CD14-positive monocyte (primary cell): ENCODE data around the gene THSD4. TPM values are rescaled to one million over a fixed set of nuclear protein-coding genes. Genes with fewer than 3 reads are reported as not detected.

Experiments
- DNase-seq, 3 donors: peaks; one replicate each; pipeline ENCODE4 v3.0.0-alpha.2; 2011 to 2022
- H2AFZ ChIP-seq: 2 replicates; pipeline ENCODE4 v1.6.0; 2012; ENCODE audit warnings: mild to moderate bottlenecking, low read depth, low read length, inconsistent platforms; ENCODE audit not compliant: insufficient read depth, poor library complexity, severe bottlenecking
- H3K27ac ChIP-seq, 2 donors: 1 replicate in 1 of 2; 2 replicates in 1 of 2; pipeline ENCODE4 v1.5.1; 2012 to 2013; ENCODE audit warnings: low read length in 2 of 2, control low read depth in 1 of 2, inconsistent platforms in 1 of 2, low read depth in 1 of 2, mild to moderate bottlenecking in 1 of 2
- H3K27me3 ChIP-seq, 2 donors: one replicate each; pipeline versions ENCODE4 v1.6.0 to v1.6.1; 2011 to 2013; ENCODE audit warnings: low read length in 2 of 2; ENCODE audit not compliant: control insufficient read depth in 2 of 2, insufficient read depth in 2 of 2
- H3K36me3 ChIP-seq, 2 donors: replicated peaks in 1 of 2; 1 replicate in 1 of 2; 2 replicates in 1 of 2; pipeline versions ENCODE4 v1.5.1 to v1.6.1; 2012 to 2013; ENCODE audit warnings: low read length in 2 of 2, control low read depth in 1 of 2, inconsistent platforms in 1 of 2, mild to moderate bottlenecking in 1 of 2; ENCODE audit not compliant: insufficient read depth in 2 of 2, control insufficient read depth in 1 of 2
- H3K4me1 ChIP-seq, 2 donors: 1 replicate in 1 of 2; 2 replicates in 1 of 2; pipeline versions ENCODE4 v1.5.1 to v1.6.1; 2012 to 2013; ENCODE audit warnings: low read length in 2 of 2, control low read depth in 1 of 2, inconsistent platforms in 1 of 2, mild to moderate bottlenecking in 1 of 2, moderate library complexity in 1 of 2; ENCODE audit not compliant: insufficient read depth in 2 of 2, control insufficient read depth in 1 of 2
- H3K4me2 ChIP-seq: replicated peaks from 2 replicates; pipeline ENCODE3; 2012; ENCODE audit warnings: low read length, moderate library complexity, mild to moderate bottlenecking; ENCODE audit not compliant: poor library complexity, severe bottlenecking; ENCODE audit errors: extremely low read depth
- H3K4me3 ChIP-seq, 3 experiments: fragments of 200-600 bp in 1 of 3; sonication (generic) in 1 of 3; replicated peaks in 1 of 3; 1 replicate in 2 of 3; 2 replicates in 1 of 3; pipeline ENCODE4 v1.5.1; 2011 to 2013; ENCODE audit warnings: low read length in 3 of 3, mild to moderate bottlenecking in 3 of 3, control low read depth in 2 of 3, low read depth in 2 of 3, inconsistent platforms in 1 of 3, moderate library complexity in 1 of 3
- H3K79me2 ChIP-seq: 2 replicates; pipeline ENCODE4 v1.6.0; 2012; ENCODE audit warnings: mild to moderate bottlenecking, control low read depth, inconsistent platforms, low read length, moderate library complexity; ENCODE audit not compliant: insufficient read depth
- H3K9ac ChIP-seq: 2 replicates; pipeline ENCODE4 v1.6.0; 2017; ENCODE audit warnings: low read length, mild to moderate bottlenecking; ENCODE audit not compliant: insufficient read depth, poor library complexity, severe bottlenecking
- H3K9me3 ChIP-seq, 2 donors: replicated peaks in 1 of 2; 1 replicate in 1 of 2; 2 replicates in 1 of 2; pipeline versions ENCODE4 v1.5.1 to v1.6.1; 2012 to 2013; ENCODE audit warnings: low read length in 2 of 2, control low read depth in 1 of 2; ENCODE audit not compliant: control insufficient read depth in 1 of 2, insufficient read depth in 1 of 2
- H4K20me1 ChIP-seq: 2 replicates; pipeline ENCODE4 v1.6.0; 2012; ENCODE audit warnings: mild to moderate bottlenecking, low read length, control low read depth, moderate library complexity; ENCODE audit not compliant: insufficient read depth
- H3K27ac Mint-ChIP-seq, 7 donors: one replicate each; pipeline ENCODE4 v1.8.0; 2020; ENCODE audit warnings: mild to moderate bottlenecking in 7 of 7, mixed read lengths in 7 of 7, moderate library complexity in 6 of 7, inconsistent platforms in 2 of 7
- H3K27me3 Mint-ChIP-seq, 3 donors: one replicate each; pipeline ENCODE4 v1.8.0; 2021 to 2022; ENCODE audit warnings: low read depth in 3 of 3, mild to moderate bottlenecking in 3 of 3, mixed read lengths in 3 of 3, moderate library complexity in 3 of 3, inconsistent platforms in 1 of 3
- H3K36me3 Mint-ChIP-seq, 2 donors: one replicate each; pipeline ENCODE4 v1.8.0; 2020; ENCODE audit warnings: mixed read lengths in 2 of 2, inconsistent platforms in 1 of 2, mild to moderate bottlenecking in 1 of 2
- H3K4me1 Mint-ChIP-seq: one replicate; pipeline ENCODE4 v1.8.0; 2020; ENCODE audit warnings: mild to moderate bottlenecking, mixed read lengths
- H3K4me3 Mint-ChIP-seq, 2 donors: one replicate each; pipeline ENCODE4 v1.8.0; 2020; ENCODE audit warnings: mild to moderate bottlenecking in 2 of 2, mixed read lengths in 2 of 2, moderate library complexity in 1 of 2
- H3K9me3 Mint-ChIP-seq, 7 donors: one replicate each; pipeline ENCODE4 v1.8.0; 2020 to 2022; ENCODE audit warnings: mixed read lengths in 7 of 7, mild to moderate bottlenecking in 6 of 7, moderate library complexity in 6 of 7, inconsistent platforms in 2 of 7
- WGBS: methylation state at CpG from one replicate; pipeline ENCODE4 v1.1.5; 2013; ENCODE audit warnings: missing lambda C conversion rate; ENCODE audit not compliant: insufficient coverage; 5-methylcytosine and 5-hydroxymethylcytosine counted together
- intact Hi-C, 2 donors: fragments of 100-400 bp; cut with micrococcal nuclease; formaldehyde crosslinking; loops; one replicate each; pipeline versions ENCODE4 v1.15.0 to v1.15.1; 2023
- polyA plus RNA-seq, 3 donors: library from polyadenylated mRNA; depleted of rRNA in 1 of 3; unstranded in 2 of 3; stranded (reverse) in 1 of 3; fragments of 300-500 nt in 2 of 3; fragments of >200 nt in 1 of 3; fragmentation: Illumina TruSeq in 2 of 3; gene quantifications; 1 replicate in 2 of 3; 2 replicates in 1 of 3; pipeline ENCODE4 v1.2.3, GENCODE V29; 2012 to 2021
- TF ChIP-seq, protein P1 (sequence below): fragments of 200-600 bp; IDR thresholded peaks from one replicate; pipeline ENCODE4 v1.8.0; 2022; ENCODE audit warnings: antibody characterized with exemption, mild to moderate bottlenecking

Gene THSD4
- polyA plus RNA-seq, 3 donors, result not detected

DNA sequence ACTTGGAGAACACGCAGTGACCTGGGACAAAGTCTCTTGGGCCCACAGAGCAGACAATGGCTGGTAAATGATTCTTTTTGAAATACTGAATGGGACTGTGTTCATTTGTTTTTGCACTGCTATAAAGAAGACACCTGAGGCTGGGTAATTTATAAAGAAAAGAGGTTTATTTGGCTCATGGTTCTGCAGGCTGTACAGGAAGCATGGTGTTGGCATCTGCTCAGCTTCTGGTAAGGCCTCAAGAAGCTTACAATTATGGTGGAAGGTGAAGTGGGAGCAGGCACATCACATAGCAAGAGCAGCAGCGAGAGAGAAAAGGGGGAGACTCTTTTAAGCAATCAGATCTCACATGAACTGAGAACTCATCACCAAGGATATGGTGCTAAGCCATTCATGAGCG, 321.6 kb downstream of the THSD4 start:
- no peaks in the 10 kb centered on the region for H3K9me3 Mint-ChIP-seq
- Histone ChIP-seq H3K4me2 (no peak overlapping the region), H3K4me1 (no peaks in the 10 kb centered on the region), H3K79me2 (no peaks in the 10 kb centered on the region), H3K27me3 (peaks cover 0 to 2% of the 10 kb centered on the region in 2 donors), H2AFZ (no peak overlapping the region), H3K36me3 (no peaks in the 10 kb centered on the region), H3K9ac (no peak overlapping the region), H3K27ac (no peak overlapping the region), H4K20me1 (no peaks in the 10 kb centered on the region), H3K9me3 (no peaks in the 10 kb centered on the region), H3K4me3 (no peak overlapping the region)
- no peak overlapping the region for H3K27ac Mint-ChIP-seq
- WGBS, result 100% methylated on average over 2 of the region's 3 CpGs
- H3K36me3 Mint-ChIP-seq, result no peaks in the 10 kb centered on the region
- TF ChIP-seq, protein P1, sequence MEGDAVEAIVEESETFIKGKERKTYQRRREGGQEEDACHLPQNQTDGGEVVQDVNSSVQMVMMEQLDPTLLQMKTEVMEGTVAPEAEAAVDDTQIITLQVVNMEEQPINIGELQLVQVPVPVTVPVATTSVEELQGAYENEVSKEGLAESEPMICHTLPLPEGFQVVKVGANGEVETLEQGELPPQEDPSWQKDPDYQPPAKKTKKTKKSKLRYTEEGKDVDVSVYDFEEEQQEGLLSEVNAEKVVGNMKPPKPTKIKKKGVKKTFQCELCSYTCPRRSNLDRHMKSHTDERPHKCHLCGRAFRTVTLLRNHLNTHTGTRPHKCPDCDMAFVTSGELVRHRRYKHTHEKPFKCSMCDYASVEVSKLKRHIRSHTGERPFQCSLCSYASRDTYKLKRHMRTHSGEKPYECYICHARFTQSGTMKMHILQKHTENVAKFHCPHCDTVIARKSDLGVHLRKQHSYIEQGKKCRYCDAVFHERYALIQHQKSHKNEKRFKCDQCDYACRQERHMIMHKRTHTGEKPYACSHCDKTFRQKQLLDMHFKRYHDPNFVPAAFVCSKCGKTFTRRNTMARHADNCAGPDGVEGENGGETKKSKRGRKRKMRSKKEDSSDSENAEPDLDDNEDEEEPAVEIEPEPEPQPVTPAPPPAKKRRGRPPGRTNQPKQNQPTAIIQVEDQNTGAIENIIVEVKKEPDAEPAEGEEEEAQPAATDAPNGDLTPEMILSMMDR, result no peak
- no peak overlapping the region for H3K4me3 Mint-ChIP-seq
- DNase-seq, result no peak
- H3K4me1 Mint-ChIP-seq, result peaks cover 6% of the 10 kb centered on the region
- intact Hi-C loops, result no loop called here
- H3K27me3 Mint-ChIP-seq, result peaks cover 3 to 9% (median 3%) of the 10 kb centered on the region in 3 donors

DNA sequence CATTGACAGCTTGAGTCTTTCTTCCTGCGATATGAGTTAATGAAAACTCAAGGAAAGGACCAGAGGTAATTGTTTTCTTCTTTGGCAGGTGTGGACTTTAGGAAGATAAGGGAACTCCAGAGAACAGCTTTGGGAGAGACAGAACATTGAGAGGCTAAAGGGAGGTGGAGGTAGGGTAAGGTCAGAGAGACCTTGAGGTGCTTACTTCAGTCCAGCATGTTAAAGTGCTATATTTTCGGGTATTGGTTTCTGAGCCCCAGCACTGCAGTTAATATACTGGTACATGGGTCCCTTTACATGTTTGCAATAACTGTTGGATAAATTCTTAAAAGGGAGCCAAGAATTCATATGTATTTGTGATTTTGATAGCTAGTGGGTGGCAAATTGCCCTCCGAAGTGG, 322.1 kb downstream of the THSD4 start:
- H4K20me1 ChIP-seq, result no peaks in the 10 kb centered on the region
- H3K4me2 ChIP-seq, result no peak overlapping the region
- TF ChIP-seq, protein P1, result no peak
- no peaks in the 10 kb centered on the region for H3K79me2 ChIP-seq
- H3K4me3 Mint-ChIP-seq, result no peak overlapping the region
- H3K36me3 Mint-ChIP-seq, result no peaks in the 10 kb centered on the region
- H3K36me3 ChIP-seq, result no peaks in the 10 kb centered on the region
- H3K27ac Mint-ChIP-seq, result no peak overlapping the region
- no peaks in the 10 kb centered on the region for H3K9me3 Mint-ChIP-seq
- H3K4me1 ChIP-seq, result no peaks in the 10 kb centered on the region
- 88% methylated on average over 1 of the region's 3 CpGs for WGBS
- no peak for DNase-seq
- no peak overlapping the region for H3K4me3 ChIP-seq
- peaks cover 3 to 9% (median 3%) of the 10 kb centered on the region in 3 donors for H3K27me3 Mint-ChIP-seq
- no peak overlapping the region for H2AFZ ChIP-seq
- no peak overlapping the region for H3K27ac ChIP-seq
- H3K27me3 ChIP-seq, result peaks cover 0 to 2% of the 10 kb centered on the region in 2 donors
- no peak overlapping the region for H3K9ac ChIP-seq
- intact Hi-C loops, result no loop called here
- peaks cover 6% of the 10 kb centered on the region for H3K4me1 Mint-ChIP-seq
- no peaks in the 10 kb centered on the region for H3K9me3 ChIP-seq
